GM19023 (cell line): ENCODE results near the gene SLC12A8.

Experiments
- ATAC-seq: cut with Tn5 transposase; IDR thresholded peaks from one replicate; pipeline ENCODE4 v1.9.1; 2021; ENCODE audit warnings: mild to moderate bottlenecking, moderate library complexity; ENCODE audit not compliant: unreplicated experiment

The SLC12A8 gene

GRCh38 chr3:125154800-125155269, 57.7 kb downstream of the SLC12A8 start:
- ATAC-seq, result no peak

- no peak for ATAC-seq
Observed at GRCh38 chr3:125154110-125154509, 58.4 kb downstream of the SLC12A8 start.

- ATAC-seq, result no peak
Observed at GRCh38 chr3:125152951-125153350, 59.6 kb downstream of the SLC12A8 start.

GRCh38 chr3:125151916-125152315, 60.6 kb downstream of the SLC12A8 start:
- no peak for ATAC-seq

- ATAC-seq, result no peak
Observed at GRCh38 chr3:125151442-125151817, 61.1 kb downstream of the SLC12A8 start.

GRCh38 chr3:125150525-125151441, 61.8 kb downstream of the SLC12A8 start:
- no peak for ATAC-seq

GRCh38 chr3:125149462-125149861, 63.1 kb downstream of the SLC12A8 start:
- no peak for ATAC-seq

GRCh38 chr3:125148836-125149235, 63.7 kb downstream of the SLC12A8 start:
- ATAC-seq, result no peak

- ATAC-seq, result no peak
Observed at GRCh38 chr3:125148016-125148812, 64.3 kb downstream of the SLC12A8 start.

GRCh38 chr3:125147491-125147820, 65.1 kb downstream of the SLC12A8 start:
- ATAC-seq, result no peak

- ATAC-seq, result no peak
Observed at GRCh38 chr3:125146626-125147490, 65.7 kb downstream of the SLC12A8 start.

- no peak for ATAC-seq
Observed at GRCh38 chr3:125145751-125146475, 66.6 kb downstream of the SLC12A8 start.

GRCh38 chr3:125144653-125145314, 67.8 kb downstream of the SLC12A8 start:
- no peak for ATAC-seq

- ATAC-seq, result no peak
Observed at GRCh38 chr3:125143982-125144652, 68.4 kb downstream of the SLC12A8 start.

- ATAC-seq, result no peak
Observed at GRCh38 chr3:125143538-125143937, 69.0 kb downstream of the SLC12A8 start.

- ATAC-seq, result no peak
Observed at GRCh38 chr3:125142940-125143339, 69.6 kb downstream of the SLC12A8 start.

- ATAC-seq, result no peak
Observed at GRCh38 chr3:125142420-125142778, 70.1 kb downstream of the SLC12A8 start.

GRCh38 chr3:125141596-125142419, 70.7 kb downstream of the SLC12A8 start:
- peak; percentile 65 for ATAC-seq
